GM12865 (cell line): Measurements from ENCODE around the gene PTPA.

Source experiments
- DNase-seq: peaks from one replicate; pipeline ENCODE4 v3.0.0; 2010; ENCODE audit warnings: low read depth
- H3K4me3 ChIP-seq: 2 replicates; pipeline ENCODE4 v1.5.1; 2011; ENCODE audit warnings: mild to moderate bottlenecking, low read depth, low read length, control low read depth
- CTCF ChIP-seq: IDR thresholded peaks from 2 replicates; pipeline ENCODE4 v1.5.1; 2011; ENCODE audit warnings: low read length, control low read depth, low read depth, inconsistent platforms; ENCODE audit not compliant: insufficient read depth; ENCODE audit errors: missing control alignments

The PTPA gene

GRCh38 chr9:129148463-129149204 lies 37.4 kb downstream of the PTPA start:
- peak; percentile 37 for DNase-seq
- no peak for TF ChIP-seq CTCF
- H3K4me3 ChIP-seq = no peak overlapping the region

GRCh38 chr9:129149442-129149841 lies 38.2 kb downstream of the PTPA start:
- TF ChIP-seq CTCF = no peak
- peak; percentile 36 for DNase-seq
- H3K4me3 ChIP-seq = no peak overlapping the region

- TF ChIP-seq CTCF = no peak
- no peak overlapping the region for H3K4me3 ChIP-seq
- no peak for DNase-seq
These were observed 38.9 kb downstream of the PTPA start for GRCh38 chr9:129150122-129150521.

GRCh38 chr9:129150672-129151211 lies 39.5 kb downstream of the PTPA start:
- DNase-seq = no peak
- H3K4me3 ChIP-seq = no peak overlapping the region
- no peak for TF ChIP-seq CTCF

GRCh38 chr9:129151469-129151868 lies 40.3 kb downstream of the PTPA start:
- no peak for DNase-seq
- no peak for TF ChIP-seq CTCF

GRCh38 chr9:129154866-129155477 lies 43.8 kb downstream of the PTPA start:
- no peak for TF ChIP-seq CTCF
- DNase-seq = no peak
- H3K4me3 ChIP-seq = no peak overlapping the region

More at GRCh38 chr9:129151469-129151868, 40.3 kb downstream of the PTPA start:
- no peak overlapping the region for H3K4me3 ChIP-seq
